DMS53 treated with DMSO at 0.1 percent for 48 hours (cell line): ENCODE measurements around the gene FOXD2.

Source experiments
- DNase-seq: peaks from one replicate; lab custom pipeline; 2025; ENCODE audit not compliant: unreplicated experiment; lab: John Stamatoyannopoulos, UW

The FOXD2 gene

GRCh38 chr1:47416319-47417169 lies 21.3 kb upstream of the FOXD2 start:
- DNase-seq = no peak

- DNase-seq = no peak
These were observed 20.4 kb upstream of the FOXD2 start for GRCh38 chr1:47417170-47418044.

GRCh38 chr1:47418122-47418521 lies 19.7 kb upstream of the FOXD2 start:
- DNase-seq = no peak

- DNase-seq = no peak
These were observed 19.0 kb upstream of the FOXD2 start for GRCh38 chr1:47418681-47419325.

GRCh38 chr1:47420547-47420946 lies 17.3 kb upstream of the FOXD2 start:
- DNase-seq = no peak

GRCh38 chr1:47423872-47424271 lies 14.0 kb upstream of the FOXD2 start:
- no peak for DNase-seq

- peak; percentile 48 for DNase-seq
These were observed 13.4 kb upstream of the FOXD2 start for GRCh38 chr1:47424336-47424982.

- no peak for DNase-seq
These were observed 6.3 kb upstream of the FOXD2 start for GRCh38 chr1:47431534-47431933.

- peak; percentile 98 for DNase-seq
These were observed 5.5 kb upstream of the FOXD2 start for GRCh38 chr1:47432071-47433036.

- DNase-seq = no peak
These were observed 4.8 kb upstream of the FOXD2 start for GRCh38 chr1:47433037-47433421.

GRCh38 chr1:47433477-47434050 lies 4.3 kb upstream of the FOXD2 start:
- no peak for DNase-seq

- DNase-seq = no peak
These were observed 3.6 kb upstream of the FOXD2 start for GRCh38 chr1:47434051-47434842.

GRCh38 chr1:47435506-47436303 lies 2.1 kb upstream of the FOXD2 start:
- DNase-seq = no peak

GRCh38 chr1:47436304-47436978 lies 1.4 kb upstream of the FOXD2 start:
- DNase-seq = peak; percentile 87

- peak; percentile 38 for DNase-seq
These were observed 831 bp upstream of the FOXD2 start for GRCh38 chr1:47436979-47437446.

- no peak for DNase-seq
These were observed 547 bp downstream of the FOXD2 start for GRCh38 chr1:47438165-47439016.
